Fibroblast of mammary gland (primary cell): ENCODE data around the gene ADCY2.

Experiments used
- DNase-seq: peaks from one replicate; pipeline ENCODE4 v3.0.0-alpha.2; 2010; ENCODE audit warnings: low read depth
- H3K4me3 ChIP-seq: 2 replicates; pipeline ENCODE4 v1.5.1; 2011; ENCODE audit warnings: low read depth, mild to moderate bottlenecking, low read length, moderate library complexity; ENCODE audit not compliant: control insufficient read depth
- CTCF ChIP-seq: conservative IDR thresholded peaks from 2 replicates; pipeline ENCODE4 v1.5.1; 2011; ENCODE audit warnings: low read depth, low read length, inconsistent platforms; ENCODE audit not compliant: control insufficient read depth, insufficient read depth

The ADCY2 gene

DNA sequence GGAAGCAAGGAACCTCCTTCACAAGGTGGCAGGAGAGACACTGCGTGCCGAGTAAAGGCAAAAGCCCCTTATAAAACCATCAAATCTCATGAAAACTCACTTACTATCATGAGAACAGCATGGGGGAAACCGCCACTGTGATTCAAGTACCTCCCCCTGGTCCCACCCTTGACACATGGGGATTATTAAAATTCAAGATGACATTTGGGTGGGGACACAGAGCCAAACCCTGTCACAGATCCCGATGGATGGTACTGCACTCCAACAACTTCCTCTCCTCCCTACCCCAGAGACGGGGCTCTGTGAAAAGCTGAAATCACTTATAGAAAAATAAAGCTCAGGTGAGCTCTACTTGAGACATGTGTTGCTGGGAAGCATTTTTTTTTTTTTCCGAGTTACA, 10.3 kb upstream of the ADCY2 start:
- DNase-seq: no peak
- no peak overlapping the region for H3K4me3 ChIP-seq
- TF ChIP-seq CTCF: no peak

GRCh38 chr5:7388553-7388952, 7.4 kb upstream of the ADCY2 start:
- TF ChIP-seq CTCF: no peak
- no peak overlapping the region for H3K4me3 ChIP-seq
- DNase-seq: no peak

DNA sequence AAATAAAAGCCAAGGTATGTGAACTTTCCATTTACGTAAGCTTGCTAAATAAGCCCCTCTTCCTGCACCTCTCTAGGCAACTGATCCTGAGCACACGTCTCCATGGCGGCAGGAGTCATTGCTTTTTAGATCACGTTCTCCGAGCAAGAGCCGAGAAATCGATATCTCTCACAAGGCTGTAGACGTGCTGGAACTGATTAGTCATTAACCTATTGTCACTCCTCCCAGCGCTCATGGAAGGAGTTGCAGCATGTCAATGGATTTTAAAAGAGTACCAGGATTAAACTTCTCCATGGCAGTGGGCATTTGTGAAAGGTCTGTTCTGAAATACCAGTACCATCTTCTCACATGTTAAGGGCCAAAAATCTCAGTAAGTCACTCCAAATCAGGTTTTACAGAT, 4.7 kb upstream of the ADCY2 start:
- H3K4me3 ChIP-seq: no peak overlapping the region
- no peak for TF ChIP-seq CTCF
- DNase-seq: no peak

- peak; percentile 77 for TF ChIP-seq CTCF
- DNase-seq: peak; percentile 53
- no peak overlapping the region for H3K4me3 ChIP-seq
These were observed 3.9 kb upstream of the ADCY2 start for GRCh38 chr5:7391814-7392692.

- no peak for DNase-seq
- no peak overlapping the region for H3K4me3 ChIP-seq
- TF ChIP-seq CTCF: no peak
These were observed 3.3 kb upstream of the ADCY2 start for GRCh38 chr5:7392693-7393024.

DNA sequence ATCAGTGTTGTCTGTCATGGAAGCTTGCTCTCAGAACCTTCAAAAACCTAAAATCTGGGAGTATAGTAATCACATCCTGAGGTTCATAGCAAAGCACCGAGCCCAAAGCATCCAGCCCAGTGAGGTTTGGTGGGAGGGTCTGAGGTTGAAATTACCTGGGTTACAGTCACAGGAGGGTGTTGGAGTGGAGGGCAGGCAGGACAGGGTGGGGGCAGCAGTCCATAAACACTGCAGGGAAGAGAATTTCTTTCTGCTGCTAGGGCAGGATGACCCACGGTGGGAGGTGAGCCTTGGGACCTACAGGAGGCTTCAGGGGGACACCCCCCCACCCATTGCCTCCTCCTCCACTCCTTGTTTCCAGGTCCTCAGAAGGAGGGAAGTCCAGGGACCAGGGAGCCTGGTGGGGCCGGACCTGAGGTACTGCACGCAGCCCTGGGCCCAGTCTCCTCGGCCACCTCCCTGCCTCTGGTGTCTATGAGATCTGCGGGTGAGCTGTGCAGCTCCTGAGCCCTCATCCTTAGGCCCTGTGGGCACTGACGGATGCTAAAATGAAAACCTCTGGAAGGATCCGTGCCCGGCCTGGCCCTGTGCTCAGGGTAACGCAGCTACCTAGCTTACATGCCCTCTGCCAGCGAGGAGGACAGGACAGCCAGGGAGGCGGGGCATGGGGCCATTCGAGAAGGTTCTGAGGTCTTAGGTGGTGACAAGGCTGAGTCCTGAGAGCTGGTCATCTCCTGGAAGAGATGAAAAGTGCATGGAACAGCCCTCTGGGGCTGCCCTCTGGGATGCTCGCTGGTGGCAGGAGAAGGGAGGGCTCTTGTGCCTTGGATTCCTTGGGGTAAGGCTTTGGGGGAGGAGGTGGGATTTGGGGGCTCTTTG, 1.8 kb upstream of the ADCY2 start:
- DNase-seq: no peak
- no peak for TF ChIP-seq CTCF
- H3K4me3 ChIP-seq: no peak overlapping the region
